ENCODE results near the gene LRRC59. TPM values are rescaled to one million over a fixed set of nuclear protein-coding genes. Genes with fewer than 3 reads are reported as not detected.

LRRC59 gene
- total RNA-seq, 1 experiment from 2014 or later: 106 TPM

DNA sequence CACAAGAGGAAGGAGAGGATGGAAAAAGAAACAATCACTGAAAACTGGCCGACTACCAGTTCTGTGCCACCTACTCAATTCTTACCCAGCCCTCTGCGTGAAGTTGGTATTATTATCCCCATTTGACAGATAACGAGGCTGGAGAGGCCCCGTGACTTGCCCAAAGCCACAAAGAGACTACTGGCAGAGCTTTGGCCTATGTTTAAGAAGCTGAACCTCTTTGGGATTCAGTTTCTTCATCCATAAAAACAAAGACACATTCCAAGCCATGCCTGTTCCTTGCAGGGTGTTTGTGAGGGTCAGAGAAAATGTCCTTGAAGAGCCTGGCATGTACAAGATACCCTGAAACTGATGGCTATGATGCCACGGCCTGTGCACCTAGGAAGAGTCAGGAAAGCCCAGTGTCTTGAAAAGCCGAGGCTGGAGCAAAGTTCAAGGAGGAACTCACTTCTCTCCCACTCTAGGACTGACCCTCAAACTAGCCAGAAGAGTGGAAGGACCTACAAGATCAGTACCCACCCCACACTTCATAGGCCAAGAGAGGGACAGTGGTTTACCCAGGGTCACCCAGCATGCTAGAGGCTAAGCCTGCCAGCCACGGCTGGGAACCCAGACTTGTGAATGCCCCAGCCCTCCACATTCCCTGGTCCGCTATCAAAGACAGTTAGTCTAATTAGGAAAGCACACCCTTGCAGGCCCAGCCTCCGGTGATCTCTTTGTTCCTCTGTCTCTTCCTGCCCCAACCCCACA lies 27.1 kb upstream of the LRRC59 start:
- H4K91ac ChIP-seq (ENCODE audit: insufficient read length, low read depth, low read length): no peak overlapping the region
- TF ChIP-seq, protein P1, sequence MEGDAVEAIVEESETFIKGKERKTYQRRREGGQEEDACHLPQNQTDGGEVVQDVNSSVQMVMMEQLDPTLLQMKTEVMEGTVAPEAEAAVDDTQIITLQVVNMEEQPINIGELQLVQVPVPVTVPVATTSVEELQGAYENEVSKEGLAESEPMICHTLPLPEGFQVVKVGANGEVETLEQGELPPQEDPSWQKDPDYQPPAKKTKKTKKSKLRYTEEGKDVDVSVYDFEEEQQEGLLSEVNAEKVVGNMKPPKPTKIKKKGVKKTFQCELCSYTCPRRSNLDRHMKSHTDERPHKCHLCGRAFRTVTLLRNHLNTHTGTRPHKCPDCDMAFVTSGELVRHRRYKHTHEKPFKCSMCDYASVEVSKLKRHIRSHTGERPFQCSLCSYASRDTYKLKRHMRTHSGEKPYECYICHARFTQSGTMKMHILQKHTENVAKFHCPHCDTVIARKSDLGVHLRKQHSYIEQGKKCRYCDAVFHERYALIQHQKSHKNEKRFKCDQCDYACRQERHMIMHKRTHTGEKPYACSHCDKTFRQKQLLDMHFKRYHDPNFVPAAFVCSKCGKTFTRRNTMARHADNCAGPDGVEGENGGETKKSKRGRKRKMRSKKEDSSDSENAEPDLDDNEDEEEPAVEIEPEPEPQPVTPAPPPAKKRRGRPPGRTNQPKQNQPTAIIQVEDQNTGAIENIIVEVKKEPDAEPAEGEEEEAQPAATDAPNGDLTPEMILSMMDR (conservative IDR thresholded peaks at IDR 0.05): no peak
- H2AK5ac ChIP-seq (ENCODE audit: insufficient read length, low read length): no peak overlapping the region
- no peak overlapping the region for H3K18ac ChIP-seq (ENCODE audit: insufficient read length, low read depth, low read length)
- H2AFZ ChIP-seq (ENCODE audit: low read length): no peak overlapping the region
- H3K56ac ChIP-seq (ENCODE audit: insufficient read length, low read depth, low read length): no peak overlapping the region
- H3K9me3 ChIP-seq (ENCODE audit: control insufficient read depth, low read depth, low read length): no peaks in the 10 kb centered on the region
- no peak overlapping the region for H2BK12ac ChIP-seq (ENCODE audit: insufficient read length, low read depth, low read length)
- H3K27ac ChIP-seq (ENCODE audit: insufficient read length, low read depth, low read length): no peak overlapping the region
- H3K4me1 ChIP-seq (ENCODE audit: insufficient read depth, low read length): no peaks in the 10 kb centered on the region; the same call in 1 of the 2 replicates
- no peaks in the 10 kb centered on the region for H3K79me2 ChIP-seq (ENCODE audit: insufficient read depth, low read length)
- H3T11ph ChIP-seq (ENCODE audit: low read length): no peak overlapping the region
- H3K14ac ChIP-seq (ENCODE audit: insufficient read depth, low read length): no peak overlapping the region
- peaks cover 21% of the 10 kb centered on the region for H3K27me3 Mint-ChIP-seq (ENCODE audit: low read depth)
- H3K79me1 ChIP-seq (ENCODE audit: insufficient read depth, low read depth, low read length, poor library complexity, severe bottlenecking): no peaks in the 10 kb centered on the region
- H4K5ac ChIP-seq (ENCODE audit: insufficient read length, low read depth, low read length): no peak overlapping the region
- WGBS (ENCODE audit: extremely low coverage, insufficient read length, low lambda C conversion rate): no CpG with 5 or more reads among the region's 9 CpGs
- peaks cover under 1 to 7% (median under 1%) of the 10 kb centered on the region in 3 experiments; a peak in 6 of 7 replicates for H3K36me3 Mint-ChIP-seq (ENCODE audit: insufficient read depth in 1 of 3, low read depth in 3 of 3)
- H3K9ac ChIP-seq (ENCODE audit: extremely low read depth, insufficient read length, low read length): no peak overlapping the region
- H2BK15ac ChIP-seq (ENCODE audit: low read depth, low read length): no peak overlapping the region
- no peak overlapping the region for H4K8ac ChIP-seq (replicated peaks; ENCODE audit: insufficient read length, low read depth, low read length)
- H3K9me3 Mint-ChIP-seq: peaks cover 9 to 11% of the 10 kb centered on the region in 2 experiments
- no peak overlapping the region for H2BK20ac ChIP-seq (ENCODE audit: low read depth, low read length, poor library complexity, severe bottlenecking)
- H3K4me3 Mint-ChIP-seq: peak overlapping the region in 1 of 2 experiments; percentile 26; a peak in 2 of 5 replicates
- H3K4me2 ChIP-seq (ENCODE audit: insufficient read depth, insufficient read length, low read length): no peak overlapping the region
- H2BK120ac ChIP-seq (ENCODE audit: low read depth, low read length, poor library complexity, severe bottlenecking): no peak overlapping the region
- no peak overlapping the region for H3K4ac ChIP-seq (ENCODE audit: low read depth, low read length)
- no peaks in the 10 kb centered on the region; the same call in 1 of the 2 replicates for H3K27me3 ChIP-seq (ENCODE audit: insufficient read depth, low read length)
- no peak for DNase-seq
- H3K23me2 ChIP-seq (ENCODE audit: insufficient read length, low read depth, low read length, poor library complexity, severe bottlenecking): peaks cover 12% of the 10 kb centered on the region
- H3K23ac ChIP-seq (ENCODE audit: insufficient read length, low read depth, low read length): no peak overlapping the region
- no peak overlapping the region for H3K27ac Mint-ChIP-seq
- no peaks in the 10 kb centered on the region for H4K20me1 ChIP-seq (ENCODE audit: control insufficient read depth, insufficient read depth, insufficient read length)
- no peak overlapping the region for H2BK5ac ChIP-seq (ENCODE audit: insufficient read length, low read length)
- H3K4me1 Mint-ChIP-seq: peaks cover 16 to 20% of the 10 kb centered on the region in 2 experiments
